Lower leg skin (tissue), 4 donors: ENCODE measurements around the gene OBSCN. TPM values are rescaled to one million over a fixed set of nuclear protein-coding genes. Genes with fewer than 3 reads are reported as not detected.

Source experiments
- DNase-seq, 2 donors: peaks; one replicate each; pipeline ENCODE4 v3.0.0-alpha.2; 2019; ENCODE audit warnings: low spot score in 2 of 2
- H3K4me3 ChIP-seq: fragments of 200-600 bp; sonication (generic); 2 replicates; pipeline ENCODE4 v1.5.1; 2017; ENCODE audit warnings: mild to moderate bottlenecking, low read depth; ENCODE audit not compliant: poor library complexity, severe bottlenecking
- POLR2A ChIP-seq, 2 donors: fragments of 450-650 bp; IDR thresholded peaks; one replicate each; pipeline ENCODE4 v1.6.1; 2016 to 2017; ENCODE audit warnings: antibody characterized with exemption in 2 of 2, mild to moderate bottlenecking in 1 of 2, moderate library complexity in 1 of 2
- WGBS, 2 donors: methylation state at CpG; one replicate each; pipeline ENCODE4 v1.1.5; 2018; 5-methylcytosine and 5-hydroxymethylcytosine counted together
- intact Hi-C: fragments of 100-400 bp; cut with DNase I; formaldehyde crosslinking; loops from one replicate; pipeline ENCODE4 v1.15.0; 2023; ENCODE audit warnings: low total_unique reads
- microRNA-seq, 2 donors: library from miRNA; unstranded; fragments of <30 nt; microRNA quantifications; one replicate each; pipeline ENCODE4, GENCODE V29; 2016; ENCODE audit warnings: borderline replicate concordance in 2 of 2, borderline number of aligned reads in 1 of 2
- total RNA-seq, 4 donors: library from RNA; depleted of rRNA; stranded (reverse); fragments of >200 nt; gene quantifications; one replicate each; pipeline ENCODE4 v1.1.0, GENCODE V29; 2016
- TF ChIP-seq, protein P1 (sequence below), 3 donors: fragments of 450-650 bp; IDR thresholded peaks; one replicate each; pipeline ENCODE4 v1.5.1; 2016; ENCODE audit warnings: antibody characterized with exemption in 3 of 3, mild to moderate bottlenecking in 3 of 3, moderate library complexity in 2 of 3

Gene OBSCN
- total RNA-seq, 4 donors from 2014 or later, result 7.4 to 39.2 (median 18.5) TPM

DNA sequence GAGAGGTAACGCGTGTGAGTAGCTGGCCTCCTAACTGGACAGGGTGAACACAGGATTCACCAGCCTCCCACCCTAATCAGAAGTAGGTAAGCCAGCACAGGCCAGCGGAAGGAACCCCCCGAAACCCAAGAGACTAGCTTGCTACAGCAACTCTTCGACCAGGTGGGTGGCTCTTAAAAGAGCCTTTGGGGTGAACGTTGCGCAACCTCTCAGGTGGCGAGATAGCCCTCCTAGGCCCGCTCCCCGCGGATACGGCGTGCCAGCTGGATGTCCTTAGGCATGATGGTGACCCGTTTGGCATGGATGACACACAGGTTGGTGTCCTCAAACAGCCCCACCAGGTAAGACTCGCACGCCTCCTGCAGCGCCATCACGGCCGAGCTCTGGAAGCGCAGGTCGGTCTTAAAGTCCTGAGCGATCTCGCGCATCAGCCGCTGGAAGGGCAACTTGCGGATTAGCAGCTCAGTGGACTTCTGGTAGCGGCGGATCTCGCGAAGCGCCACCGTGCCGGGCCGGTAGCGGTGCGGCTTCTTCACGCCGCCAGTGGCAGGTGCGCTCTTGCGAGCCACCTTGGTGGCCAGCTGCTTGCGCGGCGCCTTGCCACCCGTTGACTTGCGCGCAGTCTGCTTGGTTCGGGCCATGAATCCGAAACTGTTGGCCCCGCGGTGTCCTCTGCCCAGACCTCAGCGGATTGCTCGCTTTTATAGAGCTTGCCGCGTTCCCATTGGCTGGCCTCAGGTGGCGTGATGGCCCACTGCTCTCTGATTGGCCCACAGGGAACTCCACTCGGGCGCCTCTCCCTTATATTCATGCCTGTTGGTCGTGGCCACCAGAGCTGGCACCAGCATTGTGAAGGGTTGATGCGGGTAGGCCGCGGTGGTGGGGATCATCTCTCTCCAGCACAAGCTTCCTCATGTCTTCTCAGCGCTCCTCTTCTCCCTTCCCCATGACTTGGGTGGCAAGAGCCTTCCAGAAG is 217.1 kb downstream of the OBSCN start:
- no peak overlapping the region for H3K4me3 ChIP-seq
- intact Hi-C loops, result no loop called here
- WGBS, 2 donors, result 96 to 97% methylated on average over 61 to 62 of the region's 62 CpGs
- no peak for DNase-seq
- TF ChIP-seq POLR2A (IDR thresholded peaks at IDR 0.05), result no peak
- TF ChIP-seq, protein P1, sequence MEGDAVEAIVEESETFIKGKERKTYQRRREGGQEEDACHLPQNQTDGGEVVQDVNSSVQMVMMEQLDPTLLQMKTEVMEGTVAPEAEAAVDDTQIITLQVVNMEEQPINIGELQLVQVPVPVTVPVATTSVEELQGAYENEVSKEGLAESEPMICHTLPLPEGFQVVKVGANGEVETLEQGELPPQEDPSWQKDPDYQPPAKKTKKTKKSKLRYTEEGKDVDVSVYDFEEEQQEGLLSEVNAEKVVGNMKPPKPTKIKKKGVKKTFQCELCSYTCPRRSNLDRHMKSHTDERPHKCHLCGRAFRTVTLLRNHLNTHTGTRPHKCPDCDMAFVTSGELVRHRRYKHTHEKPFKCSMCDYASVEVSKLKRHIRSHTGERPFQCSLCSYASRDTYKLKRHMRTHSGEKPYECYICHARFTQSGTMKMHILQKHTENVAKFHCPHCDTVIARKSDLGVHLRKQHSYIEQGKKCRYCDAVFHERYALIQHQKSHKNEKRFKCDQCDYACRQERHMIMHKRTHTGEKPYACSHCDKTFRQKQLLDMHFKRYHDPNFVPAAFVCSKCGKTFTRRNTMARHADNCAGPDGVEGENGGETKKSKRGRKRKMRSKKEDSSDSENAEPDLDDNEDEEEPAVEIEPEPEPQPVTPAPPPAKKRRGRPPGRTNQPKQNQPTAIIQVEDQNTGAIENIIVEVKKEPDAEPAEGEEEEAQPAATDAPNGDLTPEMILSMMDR (IDR thresholded peaks at IDR 0.05), result no peak

DNA sequence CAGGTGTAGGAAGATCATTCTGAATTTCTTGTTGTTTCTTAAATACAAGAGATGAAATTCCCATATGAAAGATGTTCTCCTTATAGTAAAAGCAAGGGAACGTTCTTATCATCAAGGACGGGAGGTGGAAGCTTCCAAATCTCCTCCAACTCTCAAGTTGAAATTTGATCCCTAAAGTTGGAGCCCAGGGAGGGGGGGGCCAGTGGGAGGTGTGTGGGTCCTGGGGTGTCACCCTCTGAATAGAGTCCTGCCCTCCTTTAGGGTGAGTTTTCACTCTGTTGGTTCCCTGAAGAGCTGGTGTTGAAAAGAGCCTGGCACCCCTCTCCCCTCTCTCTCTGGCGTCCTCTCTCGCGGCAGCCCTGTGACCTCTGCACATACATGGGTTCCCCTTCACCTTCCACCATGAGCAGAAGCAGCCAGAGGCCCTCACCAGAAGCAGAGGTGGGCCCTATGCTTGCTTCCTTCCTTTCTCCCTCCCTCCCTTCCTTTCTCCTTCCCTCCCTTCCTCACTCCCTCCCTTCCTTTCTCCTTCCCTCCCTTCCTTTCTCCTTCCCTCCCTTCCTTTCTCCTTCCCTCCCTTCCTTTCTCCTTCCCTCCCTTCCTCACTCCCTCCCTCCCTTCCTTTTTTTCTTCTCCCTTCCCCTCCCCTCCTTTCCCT is 218.8 kb downstream of the OBSCN start:
- no peak overlapping the region for H3K4me3 ChIP-seq
- whole genome bisulfite sequencing, 2 donors, result 69 to 82% methylated on average over 5 of the region's 5 CpGs
- no peak for DNase-seq
- intact Hi-C loops, result no loop called here
- TF ChIP-seq, protein P1 (IDR thresholded peaks at IDR 0.05), result no peak
- TF ChIP-seq POLR2A (IDR thresholded peaks at IDR 0.05), result no peak

DNA sequence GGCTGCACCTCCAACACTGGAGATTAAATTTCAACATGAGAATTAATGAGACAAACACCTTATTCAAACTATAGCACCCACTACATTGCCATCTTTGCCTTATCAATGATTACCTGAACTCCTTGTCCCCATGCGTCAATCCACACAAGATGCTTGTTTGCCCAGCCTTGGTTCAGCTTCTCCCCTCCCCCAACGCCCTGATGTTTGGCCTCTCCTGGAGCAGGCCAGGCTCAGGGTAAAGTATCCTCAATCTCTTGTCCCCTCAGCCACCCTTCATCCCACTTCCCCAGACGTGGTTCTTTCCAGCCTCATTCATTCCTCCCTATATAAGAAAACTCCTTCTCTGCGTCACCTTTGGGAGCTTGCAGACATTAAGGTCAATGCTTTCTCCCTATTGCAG is 220.6 kb downstream of the OBSCN start:
- 77 to 78% methylated on average over 4 of the region's 4 CpGs for WGBS, 2 donors

More for the DNA sequence above, 220.6 kb downstream of the OBSCN start:
- TF ChIP-seq POLR2A (IDR thresholded peaks at IDR 0.05), result no peak
- TF ChIP-seq, protein P1 (IDR thresholded peaks at IDR 0.05), result no peak
- no peak overlapping the region for H3K4me3 ChIP-seq
- intact Hi-C loops, result no loop called here
- no peak for DNase-seq

Small RNAs within 50 kb of the gene (microRNA-seq; reads per million reads assigned to microRNA genes)
- 0 reads per million in 2 donors for gene MIR6742

Other genes starting within 250 kb of the OBSCN start
- 1 to 10 TPM; 1.9 to 4.1 (median 3.5) TPM for gene WNT3A, start 201.0 kb upstream of the OBSCN start, total RNA-seq
- 100 to 1,000 TPM; 242 to 326 (median 317) TPM for gene ARF1, start 125.3 kb upstream of the OBSCN start, total RNA-seq
- 10 to 100 TPM; 16.9 to 37.0 (median 31.3) TPM for gene C1orf35, start 104.7 kb upstream of the OBSCN start, total RNA-seq
- gene MRPL55, start 98.7 kb upstream of the OBSCN start, total RNA-seq, result 100 to 1,000 TPM in 1 of 4 donors, 10 to 100 TPM in 3; 59.1 to 100 (median 82.2) TPM
- gene GUK1, start 67.8 kb upstream of the OBSCN start, total RNA-seq, result 100 to 1,000 TPM; 359 to 470 (median 422) TPM
- gene GJC2, start 58.1 kb upstream of the OBSCN start, total RNA-seq, result 1 to 10 TPM; 1.3 to 3.3 (median 2.6) TPM
- gene IBA57, start 42.2 kb upstream of the OBSCN start, total RNA-seq, result 10 to 100 TPM in 3 of 4 donors, 1 to 10 TPM in 1; 9.4 to 16.0 (median 12.6) TPM
- gene TRIM11, start 198.8 kb downstream of the OBSCN start, total RNA-seq, result 10 to 100 TPM; 28.3 to 52.9 (median 31.5) TPM
- 1 to 10 TPM in 3 of 4 donors, under 1 TPM in 1; 0.97 to 4.2 (median 1.8) TPM for gene TRIM17, start 208.8 kb downstream of the OBSCN start, total RNA-seq